ENCODE measurements around the gene PKLR.
A peak's percentile ranks its signal among the peaks of the same experiment; 100 is the strongest.

Gene PKLR

DNA sequence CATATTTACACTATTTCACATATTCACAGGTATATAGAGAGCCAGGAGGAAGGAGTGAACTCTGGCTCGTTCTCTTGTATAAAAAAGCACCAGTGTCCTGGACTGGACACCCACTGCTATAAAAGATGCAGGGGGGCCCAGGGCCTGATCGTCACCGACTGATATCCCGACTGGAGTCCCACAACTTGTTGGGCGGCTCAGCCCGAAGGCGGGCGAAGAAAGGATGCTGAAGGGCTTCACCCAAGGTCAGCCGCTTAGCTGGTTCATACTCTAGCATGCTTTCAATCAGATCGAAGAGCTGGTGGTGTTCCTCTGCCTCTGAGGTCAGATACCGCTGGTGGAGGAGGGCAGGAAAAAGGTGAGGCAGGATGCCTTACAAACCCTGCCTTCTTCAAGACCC is 38.2 kb downstream of the PKLR start:
- TF ChIP-seq EZH2 (IDR thresholded peaks at IDR 0.05; ENCODE audit: borderline replicate concordance, low read depth, low read length, severe bottlenecking), result no peak
- TF ChIP-seq, protein P1, sequence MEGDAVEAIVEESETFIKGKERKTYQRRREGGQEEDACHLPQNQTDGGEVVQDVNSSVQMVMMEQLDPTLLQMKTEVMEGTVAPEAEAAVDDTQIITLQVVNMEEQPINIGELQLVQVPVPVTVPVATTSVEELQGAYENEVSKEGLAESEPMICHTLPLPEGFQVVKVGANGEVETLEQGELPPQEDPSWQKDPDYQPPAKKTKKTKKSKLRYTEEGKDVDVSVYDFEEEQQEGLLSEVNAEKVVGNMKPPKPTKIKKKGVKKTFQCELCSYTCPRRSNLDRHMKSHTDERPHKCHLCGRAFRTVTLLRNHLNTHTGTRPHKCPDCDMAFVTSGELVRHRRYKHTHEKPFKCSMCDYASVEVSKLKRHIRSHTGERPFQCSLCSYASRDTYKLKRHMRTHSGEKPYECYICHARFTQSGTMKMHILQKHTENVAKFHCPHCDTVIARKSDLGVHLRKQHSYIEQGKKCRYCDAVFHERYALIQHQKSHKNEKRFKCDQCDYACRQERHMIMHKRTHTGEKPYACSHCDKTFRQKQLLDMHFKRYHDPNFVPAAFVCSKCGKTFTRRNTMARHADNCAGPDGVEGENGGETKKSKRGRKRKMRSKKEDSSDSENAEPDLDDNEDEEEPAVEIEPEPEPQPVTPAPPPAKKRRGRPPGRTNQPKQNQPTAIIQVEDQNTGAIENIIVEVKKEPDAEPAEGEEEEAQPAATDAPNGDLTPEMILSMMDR (IDR thresholded peaks at IDR 0.05; ENCODE audit: borderline replicate concordance, extremely low read depth, low read length, poor library complexity, severe bottlenecking), result no peak
- no peak overlapping the region for H2AFZ ChIP-seq (ENCODE audit: low read depth, low read length)
- H3K79me2 ChIP-seq (ENCODE audit: insufficient read depth, low read length), result peaks cover 24% of the 10 kb centered on the region
- no peaks in the 10 kb centered on the region for H3K9me3 ChIP-seq (ENCODE audit: insufficient read depth, low read length, severe bottlenecking)
- H3K4me3 ChIP-seq (ENCODE audit: low read depth in 1 of 2, low read length in 2 of 2), result 0 out of 4 replicates have a peak overlapping the region, but pooled peaks of 1 of the 2 experiments have one; percentile 67
- peaks cover 11% of the 10 kb centered on the region; the same call in 1 of the 2 replicates for H4K20me1 ChIP-seq (ENCODE audit: insufficient read depth, low read length)
- DNase-seq (no peak), ATAC-seq (ENCODE audit: insufficient read depth, low read depth) (no peak)
- peaks cover 28% of the 10 kb centered on the region for H3K4me1 ChIP-seq (ENCODE audit: insufficient read depth, low read length)
- H3K27me3 ChIP-seq (ENCODE audit: insufficient read depth, low read length, poor library complexity), result no peaks in the 10 kb centered on the region
- no peak overlapping the region for H3K27ac ChIP-seq (ENCODE audit: low read length)
- peak overlapping the region; percentile 94; the same call in 1 of the 2 replicates for H3K4me2 ChIP-seq (ENCODE audit: insufficient read depth, low read length)
- H3K36me3 ChIP-seq (ENCODE audit: insufficient read depth, low read length), result peaks cover 70% of the 10 kb centered on the region
- no peak overlapping the region for H3K9ac ChIP-seq (ENCODE audit: low read depth, low read length)

DNA sequence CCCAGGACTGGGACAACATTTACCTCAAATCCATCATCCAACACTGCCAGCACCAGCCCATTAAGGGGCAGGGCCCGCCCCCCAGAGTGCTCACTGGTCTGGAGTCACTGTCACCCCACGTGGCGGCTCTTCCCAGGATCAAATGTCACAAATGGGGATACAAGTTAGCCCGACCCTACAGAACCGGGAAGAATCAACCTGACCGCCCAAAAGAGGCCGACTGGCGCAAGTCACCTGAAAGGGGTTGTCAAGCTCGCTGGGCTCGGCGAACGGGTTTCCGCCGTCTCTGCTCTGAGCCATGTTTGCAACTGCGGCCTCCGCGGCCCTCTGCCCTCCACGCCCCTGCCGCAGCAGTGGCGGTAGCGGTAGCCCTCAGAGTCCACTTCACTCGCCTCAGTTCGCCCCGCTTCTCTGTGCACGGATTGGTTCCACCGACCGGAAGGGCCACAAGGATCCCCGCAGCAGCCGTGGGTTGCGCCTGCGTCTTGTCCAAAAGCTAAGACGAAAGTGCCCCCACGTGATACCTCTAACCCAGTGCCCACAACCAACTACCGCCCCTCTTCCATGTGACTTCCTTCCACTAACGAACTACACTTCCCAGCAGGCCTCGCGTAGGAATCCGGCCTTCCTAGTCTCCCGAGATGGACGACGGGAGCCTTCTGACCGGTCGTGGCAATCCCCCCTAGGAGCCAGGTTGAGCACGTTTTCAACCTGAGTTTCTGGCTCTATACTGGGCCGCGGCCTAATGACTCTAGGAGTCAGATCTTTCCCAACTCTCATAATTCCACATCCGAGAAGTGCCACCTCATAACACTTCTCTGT is 39.2 kb downstream of the PKLR start, which contains the start of gene SCAMP3:
TSS of gene SCAMP3 (minus strand) at position 509 of the 822 bp plus-strand sequence. CDS start at position 300, 209 bp downstream.
- ATAC-seq (ENCODE audit: insufficient read depth, low read depth), result peak; percentile 97
- TF ChIP-seq, protein P1 (IDR thresholded peaks at IDR 0.05; ENCODE audit: borderline replicate concordance, extremely low read depth, low read length, poor library complexity, severe bottlenecking), result no peak
- no peak for TF ChIP-seq EZH2 (IDR thresholded peaks at IDR 0.05; ENCODE audit: borderline replicate concordance, low read depth, low read length, severe bottlenecking)
- no peaks in the 10 kb centered on the region for H3K9me3 ChIP-seq (ENCODE audit: insufficient read depth, low read length, severe bottlenecking)
- H3K4me1 ChIP-seq (ENCODE audit: insufficient read depth, low read length), result peaks cover 28% of the 10 kb centered on the region
- H3K79me2 ChIP-seq (ENCODE audit: insufficient read depth, low read length), result peaks cover 21% of the 10 kb centered on the region
- peaks cover 66% of the 10 kb centered on the region for H3K36me3 ChIP-seq (ENCODE audit: insufficient read depth, low read length)
- DNase-seq, result peak; percentile 91
- H3K9ac ChIP-seq (ENCODE audit: low read depth, low read length), result peak within 1 kb of the TSS; percentile 66
- H3K27ac ChIP-seq (ENCODE audit: low read length), result peak within 1 kb of the TSS; percentile 74
- H4K20me1 ChIP-seq (ENCODE audit: insufficient read depth, low read length), result peaks cover 11% of the 10 kb centered on the region; the same call in 1 of the 2 replicates
- peak within 1 kb of the TSS; percentile 75 for H2AFZ ChIP-seq (ENCODE audit: low read depth, low read length)
- peak within 1 kb of the TSS; percentile 67 to 73 for H3K4me3 ChIP-seq (ENCODE audit: low read depth in 1 of 2, low read length in 2 of 2)
- peak within 1 kb of the TSS; percentile 94 for H3K4me2 ChIP-seq (ENCODE audit: insufficient read depth, low read length)
- no peaks in the 10 kb centered on the region for H3K27me3 ChIP-seq (ENCODE audit: insufficient read depth, low read length, poor library complexity)

DNA sequence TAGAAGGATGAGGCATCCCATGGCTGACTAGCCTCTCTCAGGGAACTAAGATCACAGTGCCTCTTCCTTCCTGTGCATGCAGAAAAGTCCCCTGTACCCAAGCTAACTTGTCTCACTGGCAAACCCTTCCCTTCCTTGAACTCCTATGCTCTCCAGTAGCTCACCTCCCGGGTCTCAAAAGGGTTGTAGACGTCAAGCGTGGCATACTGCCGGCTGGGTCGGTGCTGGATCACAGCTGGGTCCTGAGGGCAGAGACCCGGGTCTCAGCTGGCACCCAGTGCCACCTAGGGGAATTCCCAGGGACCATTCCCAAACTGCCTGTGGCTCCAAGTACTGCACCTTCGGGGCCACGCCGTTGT is 39.8 kb downstream of the PKLR start:
- ATAC-seq (ENCODE audit: insufficient read depth, low read depth), result peak; percentile 8; the same call in 1 of the 3 replicates
- TF ChIP-seq EZH2 (IDR thresholded peaks at IDR 0.05; ENCODE audit: borderline replicate concordance, low read depth, low read length, severe bottlenecking), result no peak
- TF ChIP-seq, protein P1 (IDR thresholded peaks at IDR 0.05; ENCODE audit: borderline replicate concordance, extremely low read depth, low read length, poor library complexity, severe bottlenecking), result peak; percentile 34
- Histone ChIP-seq H3K4me2 (ENCODE audit: insufficient read depth, low read length) (peak overlapping the region; percentile 94), H3K9ac (ENCODE audit: low read depth, low read length) (peak overlapping the region; percentile 66), H3K36me3 (ENCODE audit: insufficient read depth, low read length) (peaks cover 63% of the 10 kb centered on the region), H3K79me2 (ENCODE audit: insufficient read depth, low read length) (peaks cover 21% of the 10 kb centered on the region), H3K4me3 (ENCODE audit: low read depth in 1 of 2, low read length in 2 of 2) (peak overlapping the region; percentile 67 to 73), H2AFZ (ENCODE audit: low read depth, low read length) (peak overlapping the region; percentile 75), H3K9me3 (ENCODE audit: insufficient read depth, low read length, severe bottlenecking) (no peaks in the 10 kb centered on the region), H3K27ac (ENCODE audit: low read length) (peak overlapping the region; percentile 74), H4K20me1 (ENCODE audit: insufficient read depth, low read length) (peaks cover 11% of the 10 kb centered on the region; the same call in 1 of the 2 replicates), H3K27me3 (ENCODE audit: insufficient read depth, low read length, poor library complexity) (no peaks in the 10 kb centered on the region), H3K4me1 (ENCODE audit: insufficient read depth, low read length) (peaks cover 28% of the 10 kb centered on the region)
- no peak for DNase-seq

Measured in DND-41 (cell line).